HFFc6 (cell line): Measurements from ENCODE around the gene CBARP. TPM values are rescaled to one million over a fixed set of nuclear protein-coding genes. Genes with fewer than 3 reads are reported as not detected.

ENCODE experiments used
- DNase-seq: peaks from one replicate; pipeline ENCODE4 v3.0.0-alpha.2; 2018
- H3K27ac Mint-ChIP-seq: 2 replicates; pipeline ENCODE4 v1.8.0; 2020; ENCODE audit warnings: mild to moderate bottlenecking, mixed read lengths
- H3K27me3 Mint-ChIP-seq: 2 replicates; pipeline ENCODE4 v1.8.0; 2021; ENCODE audit warnings: mild to moderate bottlenecking, moderate library complexity, mixed read lengths; ENCODE audit not compliant: insufficient read depth
- H3K36me3 Mint-ChIP-seq: 2 replicates; pipeline ENCODE4 v1.8.0; 2021; ENCODE audit warnings: low read depth, mixed read lengths
- H3K4me1 Mint-ChIP-seq: 2 replicates; pipeline ENCODE4 v1.8.0; 2020; ENCODE audit warnings: low read depth, mixed read lengths
- H3K4me3 Mint-ChIP-seq: 2 replicates; pipeline ENCODE4 v1.8.0; 2020; ENCODE audit warnings: mild to moderate bottlenecking, moderate library complexity, mixed read lengths
- H3K9me3 Mint-ChIP-seq: 2 replicates; pipeline ENCODE4 v1.8.0; 2020; ENCODE audit warnings: mild to moderate bottlenecking, mixed read lengths
- total RNA-seq, 6 experiments: library from RNA; stranded (reverse); fragmentation: NEBNext Ultra II Directional; extraction: Animal tissue kit (Norgen Biotek cat#: 25700); gene quantifications; 2 replicates in 1 of 6; 3 replicates in 5 of 6; pipeline ENCODE4 v1.2.3, GENCODE V29; 2021
- TF ChIP-seq, protein P1 (sequence below): fragments of 200-600 bp; sonication (generic); IDR thresholded peaks from 2 replicates; pipeline ENCODE4 v1.5.0; 2021; ENCODE audit warnings: antibody characterized with exemption, mild to moderate bottlenecking

The CBARP gene
- total RNA-seq, 6 experiments from 2014 or later, result 7.6 to 12.7 (median 8.6) TPM

GRCh38 chr19:1217366-1217765, 20.4 kb downstream of the CBARP start:
- Mint-ChIP-seq H3K36me3 (peaks cover 7% of the 10 kb centered on the region), H3K4me1 (peaks cover 38% of the 10 kb centered on the region), H3K4me3 (no peak overlapping the region), H3K27ac (peak overlapping the region; percentile 96), H3K27me3 (peaks cover 11% of the 10 kb centered on the region), H3K9me3 (no peaks in the 10 kb centered on the region)
- DNase-seq, result no peak
- TF ChIP-seq, protein P1, sequence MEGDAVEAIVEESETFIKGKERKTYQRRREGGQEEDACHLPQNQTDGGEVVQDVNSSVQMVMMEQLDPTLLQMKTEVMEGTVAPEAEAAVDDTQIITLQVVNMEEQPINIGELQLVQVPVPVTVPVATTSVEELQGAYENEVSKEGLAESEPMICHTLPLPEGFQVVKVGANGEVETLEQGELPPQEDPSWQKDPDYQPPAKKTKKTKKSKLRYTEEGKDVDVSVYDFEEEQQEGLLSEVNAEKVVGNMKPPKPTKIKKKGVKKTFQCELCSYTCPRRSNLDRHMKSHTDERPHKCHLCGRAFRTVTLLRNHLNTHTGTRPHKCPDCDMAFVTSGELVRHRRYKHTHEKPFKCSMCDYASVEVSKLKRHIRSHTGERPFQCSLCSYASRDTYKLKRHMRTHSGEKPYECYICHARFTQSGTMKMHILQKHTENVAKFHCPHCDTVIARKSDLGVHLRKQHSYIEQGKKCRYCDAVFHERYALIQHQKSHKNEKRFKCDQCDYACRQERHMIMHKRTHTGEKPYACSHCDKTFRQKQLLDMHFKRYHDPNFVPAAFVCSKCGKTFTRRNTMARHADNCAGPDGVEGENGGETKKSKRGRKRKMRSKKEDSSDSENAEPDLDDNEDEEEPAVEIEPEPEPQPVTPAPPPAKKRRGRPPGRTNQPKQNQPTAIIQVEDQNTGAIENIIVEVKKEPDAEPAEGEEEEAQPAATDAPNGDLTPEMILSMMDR, result no peak

GRCh38 chr19:1216756-1217155, 21.0 kb downstream of the CBARP start:
- TF ChIP-seq, protein P1, result no peak
- Mint-ChIP-seq H3K9me3 (no peaks in the 10 kb centered on the region), H3K27me3 (peaks cover 11% of the 10 kb centered on the region), H3K36me3 (peaks cover 8% of the 10 kb centered on the region), H3K4me3 (peak overlapping the region; percentile 78), H3K4me1 (peaks cover 38% of the 10 kb centered on the region), H3K27ac (peak overlapping the region; percentile 96)
- no peak for DNase-seq

DNA sequence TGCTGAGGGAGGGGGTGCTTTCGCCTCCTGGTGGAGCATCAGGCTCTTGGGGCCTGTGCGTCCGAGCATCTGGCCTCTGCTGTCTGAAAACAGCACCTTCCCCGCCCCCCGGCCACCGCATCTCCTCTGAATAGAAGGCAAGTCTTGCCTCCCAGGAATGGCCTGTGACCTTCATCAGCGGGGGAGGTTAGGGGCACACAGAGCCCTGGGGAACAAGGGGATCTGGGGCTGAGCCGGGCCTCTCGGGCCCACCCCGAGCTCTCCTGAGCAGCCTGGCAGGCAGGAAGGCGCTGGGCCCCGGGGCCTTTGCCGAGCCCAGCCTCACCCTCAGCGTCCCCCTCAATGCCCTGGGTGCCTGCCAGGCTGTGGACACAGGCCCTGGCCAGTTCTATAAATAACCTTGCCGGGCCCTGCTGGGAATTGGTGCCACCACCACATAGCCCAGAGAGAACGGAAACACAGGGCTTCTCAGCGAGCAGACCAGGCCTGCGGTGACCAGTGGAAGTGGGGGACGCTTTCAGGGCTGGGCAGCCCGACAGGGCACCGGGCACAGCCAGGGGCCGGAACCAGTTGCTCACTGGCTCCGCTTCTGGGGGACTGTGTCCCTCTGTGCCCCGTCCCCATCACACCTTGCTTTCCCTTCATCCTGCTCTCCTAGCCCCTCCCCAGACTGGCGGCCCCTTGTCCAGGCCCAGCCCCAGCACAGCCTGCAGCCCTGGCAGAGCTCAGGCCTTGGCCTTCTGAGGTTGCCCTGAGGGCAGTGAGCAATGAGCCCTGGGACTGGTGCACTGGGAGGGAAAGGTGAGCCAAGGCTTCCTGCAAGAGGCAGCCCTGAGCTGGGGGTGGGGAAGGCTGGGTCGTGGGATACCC, 22.7 kb downstream of the CBARP start:
- TF ChIP-seq, protein P1, result peak; percentile 15; the same call in 1 of the 2 replicates
- Mint-ChIP-seq H3K4me1 (peaks cover 38% of the 10 kb centered on the region), H3K36me3 (peaks cover 11% of the 10 kb centered on the region), H3K27ac (peak overlapping the region; percentile 96), H3K9me3 (no peaks in the 10 kb centered on the region), H3K4me3 (peak overlapping the region; percentile 78), H3K27me3 (peaks cover 13% of the 10 kb centered on the region)
- peak; percentile 61 for DNase-seq

DNA sequence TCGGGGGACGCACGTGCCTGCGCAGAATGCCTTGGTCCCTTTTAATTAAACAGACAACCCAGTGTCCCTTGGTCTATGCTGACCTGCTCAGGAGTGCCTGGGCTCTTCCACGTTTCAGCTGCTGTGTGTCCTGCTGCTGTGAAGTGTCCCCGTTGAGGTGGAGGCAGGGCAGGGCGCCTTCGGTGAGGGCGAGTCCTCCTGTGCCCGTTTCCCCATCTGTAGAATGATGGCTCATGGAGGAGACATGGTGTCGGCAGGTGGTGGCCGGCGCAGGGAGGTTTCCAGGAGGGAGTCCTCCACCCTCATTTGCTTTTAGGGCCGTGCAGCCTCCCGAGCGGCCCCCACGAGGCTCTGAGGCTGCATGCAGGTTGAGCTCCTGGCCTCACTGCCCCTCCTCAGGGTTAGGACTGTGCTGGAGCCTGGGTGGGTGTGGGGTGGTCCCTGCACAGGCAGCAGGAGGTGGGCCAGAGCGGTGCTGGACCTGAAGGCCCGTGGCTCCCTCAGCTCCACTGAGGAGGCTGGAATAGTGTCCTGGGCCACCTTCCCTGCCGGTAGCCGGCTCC, 23.4 kb downstream of the CBARP start:
- DNase-seq, result no peak
- peaks cover 11% of the 10 kb centered on the region for H3K27me3 Mint-ChIP-seq
- peak overlapping the region; percentile 76 for H3K4me3 Mint-ChIP-seq
- peak overlapping the region; percentile 96 for H3K27ac Mint-ChIP-seq
- TF ChIP-seq, protein P1, result no peak
- no peaks in the 10 kb centered on the region for H3K9me3 Mint-ChIP-seq
- H3K36me3 Mint-ChIP-seq, result peaks cover 11% of the 10 kb centered on the region
- peaks cover 38% of the 10 kb centered on the region for H3K4me1 Mint-ChIP-seq

DNA sequence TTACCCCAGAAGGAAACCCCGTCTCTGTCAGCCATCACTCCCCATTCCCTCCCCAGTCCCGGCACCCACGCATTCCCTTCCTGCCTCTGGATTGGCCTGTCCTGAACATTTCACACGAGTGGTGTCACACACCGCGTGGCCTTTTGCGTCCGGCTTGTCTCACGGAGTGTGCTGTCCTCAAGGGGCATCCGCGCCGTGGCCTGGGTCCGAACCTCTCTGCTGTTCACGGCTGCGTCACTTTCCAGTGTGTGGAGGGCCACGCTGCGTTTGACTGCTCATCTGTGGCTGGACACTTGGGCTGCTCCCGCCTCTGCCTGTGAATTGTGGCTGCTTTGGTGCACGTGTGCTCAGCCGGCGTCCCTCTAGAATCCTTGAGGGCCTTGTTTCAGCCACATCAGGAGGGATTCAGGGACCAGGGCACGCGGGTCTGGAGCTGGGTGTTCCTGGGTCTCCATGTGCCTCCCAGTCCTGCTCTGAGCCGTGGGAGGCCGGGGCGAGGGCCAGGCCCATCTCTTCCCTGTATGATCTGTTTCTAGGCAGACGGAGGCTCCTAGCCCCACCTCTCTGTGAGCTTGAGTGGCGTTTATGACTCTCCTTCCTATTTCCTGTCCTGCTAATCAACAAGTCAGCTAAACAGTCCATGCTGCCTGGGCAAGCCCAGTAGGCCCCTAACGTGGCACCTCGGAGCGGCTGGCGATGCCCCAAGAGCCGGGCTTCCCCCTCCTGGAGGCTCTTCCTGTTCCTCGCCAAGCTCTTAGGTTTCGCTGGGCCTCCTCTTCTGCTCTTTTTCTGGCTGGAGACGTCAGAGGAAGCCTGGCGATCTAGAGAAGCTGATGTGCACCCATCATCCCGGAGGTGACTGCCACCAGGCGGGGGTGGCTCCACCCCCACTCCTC, 24.2 kb downstream of the CBARP start:
- peak; percentile 86 for DNase-seq
- peaks cover 11% of the 10 kb centered on the region for H3K36me3 Mint-ChIP-seq
- H3K4me1 Mint-ChIP-seq, result peaks cover 38% of the 10 kb centered on the region
- H3K9me3 Mint-ChIP-seq, result no peaks in the 10 kb centered on the region
- TF ChIP-seq, protein P1, result no peak
- peaks cover 11% of the 10 kb centered on the region for H3K27me3 Mint-ChIP-seq
- peak overlapping the region; percentile 96 for H3K27ac Mint-ChIP-seq
- H3K4me3 Mint-ChIP-seq, result peak overlapping the region; percentile 76
